IPS-20b (cell line): Measurements from ENCODE around the gene DCUN1D3.

Source experiments
- H3K27ac ChIP-seq: one replicate; pipeline ENCODE4 v1.5.1; 2013; ENCODE audit warnings: low read length
- H3K27me3 ChIP-seq: 2 replicates; pipeline ENCODE4 v1.6.1; 2013; ENCODE audit warnings: mild to moderate bottlenecking, low read length, inconsistent platforms; ENCODE audit not compliant: insufficient read depth
- H3K36me3 ChIP-seq: 2 replicates; pipeline ENCODE4 v1.6.1; 2013; ENCODE audit warnings: low read depth, mild to moderate bottlenecking, inconsistent platforms, low read length, moderate library complexity; ENCODE audit not compliant: insufficient read depth
- H3K4me1 ChIP-seq: 2 replicates; pipeline ENCODE4 v1.6.1; 2013; ENCODE audit warnings: mild to moderate bottlenecking, control low read depth, inconsistent platforms, low read length, moderate library complexity; ENCODE audit not compliant: insufficient read depth
- H3K4me3 ChIP-seq: 2 replicates; pipeline ENCODE4 v1.5.1; 2013; ENCODE audit warnings: mild to moderate bottlenecking, low read length, inconsistent platforms
- H3K9ac ChIP-seq: 2 replicates; pipeline ENCODE4 v1.6.1; 2013; ENCODE audit warnings: low read depth, mild to moderate bottlenecking, inconsistent platforms, low read length, moderate library complexity
- H3K9me3 ChIP-seq: 2 replicates; pipeline ENCODE4 v1.6.1; 2013; ENCODE audit warnings: mild to moderate bottlenecking, low read depth, low read length, inconsistent platforms; ENCODE audit not compliant: insufficient read depth

Gene DCUN1D3

DNA sequence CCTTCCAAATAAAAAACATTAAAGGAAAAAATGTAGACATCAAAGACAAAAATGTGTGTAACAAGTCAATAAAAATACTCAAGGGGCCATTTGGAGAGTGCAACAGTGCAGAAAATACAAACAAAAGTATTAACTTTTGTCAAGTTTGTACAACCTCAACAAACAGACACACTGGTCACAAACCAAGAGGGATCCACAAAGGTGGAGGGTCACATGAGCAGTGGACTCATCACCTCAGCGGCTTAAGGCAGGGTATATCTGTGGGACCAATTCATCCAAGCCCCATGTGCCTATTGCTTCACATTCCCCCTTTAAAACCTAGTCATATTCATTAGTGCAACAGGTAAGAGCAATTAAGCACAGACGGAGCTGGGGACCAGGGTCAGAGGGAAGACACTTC lies 45.2 kb downstream of the DCUN1D3 start:
- Histone ChIP-seq H3K9ac (no peak overlapping the region), H3K27me3 (no peaks in the 10 kb centered on the region), H3K4me1 (peaks cover 11% of the 10 kb centered on the region; the same call in 1 of the 2 replicates), H3K27ac (no peak overlapping the region), H3K9me3 (no peaks in the 10 kb centered on the region), H3K36me3 (peaks cover 5% of the 10 kb centered on the region; the same call in 1 of the 2 replicates), H3K4me3 (no peak overlapping the region)

DNA sequence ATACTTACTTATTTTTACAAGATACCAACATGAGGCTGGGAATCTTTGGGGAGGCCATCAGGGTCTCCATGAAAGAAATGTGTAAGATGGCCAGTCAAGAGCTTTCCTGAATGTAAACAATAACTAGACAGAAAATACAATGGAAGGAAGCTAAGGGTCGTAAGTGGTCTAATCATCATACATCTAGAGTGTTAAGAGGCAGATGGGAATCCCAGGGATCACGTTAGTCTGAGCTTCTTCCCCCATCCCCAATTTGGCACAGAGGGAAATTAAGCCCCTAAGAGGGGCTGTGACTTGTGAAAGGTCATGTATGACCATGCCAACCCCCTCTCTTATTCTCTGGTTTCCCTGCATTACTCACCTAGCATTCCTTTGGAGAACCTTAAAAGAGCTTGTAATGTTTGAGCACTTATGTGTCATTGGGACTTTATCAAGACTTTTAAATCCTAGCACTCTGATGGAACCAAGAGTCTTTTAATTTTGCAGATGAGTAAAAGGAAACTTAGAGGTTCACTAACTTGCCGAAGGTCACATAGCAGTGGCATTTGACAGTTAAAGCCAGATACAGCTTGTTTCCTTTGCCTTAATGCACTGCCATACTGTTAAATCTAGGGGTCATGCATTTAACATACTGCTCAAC lies 46.1 kb downstream of the DCUN1D3 start:
- Histone ChIP-seq H3K4me1 (peaks cover 3% of the 10 kb centered on the region; the same call in 1 of the 2 replicates), H3K9ac (no peak overlapping the region), H3K27ac (no peak overlapping the region), H3K36me3 (no peaks in the 10 kb centered on the region), H3K4me3 (no peak overlapping the region), H3K9me3 (no peaks in the 10 kb centered on the region), H3K27me3 (no peaks in the 10 kb centered on the region)

DNA sequence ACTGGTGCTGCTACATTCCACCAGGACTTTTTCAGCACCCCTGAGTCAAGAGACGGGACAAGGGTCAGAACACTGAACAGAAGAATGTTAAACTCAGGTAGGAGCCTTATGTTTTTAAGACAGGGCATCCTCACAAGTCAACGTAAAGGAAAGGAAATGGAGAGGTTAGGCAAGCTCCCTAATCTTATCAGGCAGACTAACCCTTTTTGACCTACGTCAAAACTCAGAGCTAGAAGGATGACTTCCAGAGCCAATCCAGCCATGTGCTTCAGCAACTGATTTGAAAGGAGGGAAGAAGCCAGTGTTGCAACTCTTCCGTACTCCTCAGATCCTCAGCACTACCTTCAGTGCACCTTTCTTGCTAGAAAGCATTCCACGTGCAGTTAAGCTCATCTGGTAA lies 47.0 kb downstream of the DCUN1D3 start:
- no peaks in the 10 kb centered on the region for H3K4me1 ChIP-seq
- H3K27me3 ChIP-seq, result no peaks in the 10 kb centered on the region
- no peak overlapping the region for H3K27ac ChIP-seq
- H3K9me3 ChIP-seq, result no peaks in the 10 kb centered on the region
- H3K4me3 ChIP-seq, result no peak overlapping the region
- no peak overlapping the region for H3K9ac ChIP-seq
- H3K36me3 ChIP-seq, result no peaks in the 10 kb centered on the region

DNA sequence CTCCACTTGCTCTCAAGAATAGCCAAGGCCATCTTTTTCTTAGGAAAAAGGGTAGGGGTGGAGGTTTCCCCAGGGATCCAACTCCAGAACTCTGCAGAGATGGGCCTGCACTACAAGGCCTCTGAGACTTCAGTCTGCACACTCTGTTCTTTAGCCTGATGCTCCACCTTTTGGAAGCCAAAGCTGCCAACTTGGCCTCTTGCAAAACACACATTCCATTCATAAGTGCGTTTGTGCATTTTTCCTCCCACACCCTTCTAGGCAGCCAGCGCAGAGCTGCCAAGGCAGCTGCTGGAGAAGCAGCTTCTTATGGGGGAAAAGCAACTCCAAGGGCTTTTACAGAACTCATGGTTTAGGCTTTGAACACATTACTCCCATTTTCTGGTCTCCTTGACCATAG lies 48.6 kb downstream of the DCUN1D3 start:
- Histone ChIP-seq H3K4me1 (no peaks in the 10 kb centered on the region), H3K4me3 (no peak overlapping the region), H3K36me3 (peaks cover 3% of the 10 kb centered on the region; the same call in 1 of the 2 replicates), H3K9ac (no peak overlapping the region), H3K9me3 (no peaks in the 10 kb centered on the region), H3K27me3 (no peaks in the 10 kb centered on the region), H3K27ac (no peak overlapping the region)

DNA sequence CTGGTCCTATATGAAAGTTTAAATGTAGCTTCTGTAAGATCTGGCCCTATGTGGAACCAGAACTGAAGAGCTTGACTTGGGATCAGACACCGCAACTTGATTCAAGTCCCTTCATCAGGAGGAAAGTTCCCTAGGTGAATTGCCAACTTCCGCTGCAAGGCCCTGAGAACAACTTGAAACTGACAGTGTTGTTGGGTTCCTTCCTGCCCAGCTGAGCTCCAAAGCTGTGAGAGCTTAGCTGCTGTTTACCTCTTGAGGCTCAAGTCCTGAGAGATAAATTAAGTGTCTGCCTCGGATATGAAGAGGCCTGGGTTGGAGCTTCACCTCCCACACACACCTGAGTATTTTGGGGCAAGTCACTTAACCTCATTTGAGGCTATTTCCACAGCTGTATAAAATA lies 49.2 kb downstream of the DCUN1D3 start:
- Histone ChIP-seq H3K4me1 (no peaks in the 10 kb centered on the region), H3K4me3 (no peak overlapping the region), H3K27me3 (no peaks in the 10 kb centered on the region), H3K9me3 (no peaks in the 10 kb centered on the region), H3K36me3 (peaks cover 9% of the 10 kb centered on the region; the same call in 1 of the 2 replicates), H3K27ac (no peak overlapping the region), H3K9ac (no peak overlapping the region)

DNA sequence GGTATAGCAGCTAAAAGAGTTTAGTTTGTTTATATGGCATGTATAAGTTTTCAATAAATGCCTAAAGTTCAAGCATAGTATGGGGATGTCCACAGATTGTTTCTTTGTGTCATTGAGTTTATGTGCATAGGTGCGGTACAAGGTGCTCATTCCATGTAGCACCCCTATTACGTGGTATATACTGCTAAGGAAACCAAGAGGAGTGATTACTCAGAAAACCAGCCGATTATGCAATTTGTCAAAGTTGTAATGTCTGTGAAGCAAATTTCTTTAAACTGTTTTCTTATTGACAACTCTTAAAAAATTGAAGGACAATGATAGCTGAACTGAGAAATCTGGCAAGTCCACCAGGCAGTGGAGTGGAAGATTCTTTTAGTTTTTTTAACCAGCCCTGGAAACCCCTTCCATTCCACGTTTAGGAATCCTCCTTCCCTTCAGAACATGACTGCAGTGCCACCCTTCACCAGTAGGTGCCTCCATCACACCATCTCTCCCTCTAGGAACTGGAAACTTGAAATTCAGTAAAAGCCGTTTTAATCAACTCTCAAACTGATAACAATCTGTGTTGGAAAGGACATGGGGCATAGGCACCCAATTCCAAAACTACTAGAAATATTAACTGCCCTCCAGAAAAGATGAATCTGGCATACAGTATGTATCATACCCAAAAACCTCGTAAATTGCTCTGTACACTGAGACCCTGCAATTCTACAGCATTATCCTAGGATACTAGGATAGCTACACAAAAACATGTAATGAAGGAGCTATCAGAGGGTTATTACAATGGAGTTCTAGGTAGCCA lies 50.4 kb downstream of the DCUN1D3 start:
- Histone ChIP-seq H3K36me3 (peaks cover 16% of the 10 kb centered on the region), H3K9me3 (no peaks in the 10 kb centered on the region), H3K27me3 (no peaks in the 10 kb centered on the region), H3K4me3 (no peak overlapping the region), H3K9ac (no peak overlapping the region), H3K4me1 (no peaks in the 10 kb centered on the region), H3K27ac (no peak overlapping the region)

DNA sequence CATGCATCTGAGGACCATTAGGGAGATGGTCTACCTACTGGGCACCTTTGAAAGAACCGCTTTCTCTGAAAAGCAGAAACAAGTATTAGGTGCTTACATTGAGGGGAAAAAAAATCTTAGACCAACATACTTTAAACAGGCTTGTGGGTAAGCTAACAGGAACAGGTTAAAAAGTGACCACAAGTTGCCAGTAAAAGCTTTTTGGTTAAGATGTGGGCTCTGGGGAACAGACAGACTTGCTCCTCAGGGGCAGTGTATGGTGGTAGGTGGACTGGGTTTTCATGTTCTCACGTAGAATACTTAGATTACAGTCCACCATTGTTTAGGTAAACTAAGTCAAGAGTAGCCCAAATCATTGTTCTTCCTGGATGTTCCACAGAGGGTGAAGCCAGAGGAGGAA lies 52.6 kb downstream of the DCUN1D3 start:
- Histone ChIP-seq H3K4me3 (no peak overlapping the region), H3K9ac (no peak overlapping the region), H3K36me3 (peaks cover 20% of the 10 kb centered on the region), H3K4me1 (no peaks in the 10 kb centered on the region), H3K9me3 (no peaks in the 10 kb centered on the region), H3K27ac (no peak overlapping the region), H3K27me3 (no peaks in the 10 kb centered on the region)

DNA sequence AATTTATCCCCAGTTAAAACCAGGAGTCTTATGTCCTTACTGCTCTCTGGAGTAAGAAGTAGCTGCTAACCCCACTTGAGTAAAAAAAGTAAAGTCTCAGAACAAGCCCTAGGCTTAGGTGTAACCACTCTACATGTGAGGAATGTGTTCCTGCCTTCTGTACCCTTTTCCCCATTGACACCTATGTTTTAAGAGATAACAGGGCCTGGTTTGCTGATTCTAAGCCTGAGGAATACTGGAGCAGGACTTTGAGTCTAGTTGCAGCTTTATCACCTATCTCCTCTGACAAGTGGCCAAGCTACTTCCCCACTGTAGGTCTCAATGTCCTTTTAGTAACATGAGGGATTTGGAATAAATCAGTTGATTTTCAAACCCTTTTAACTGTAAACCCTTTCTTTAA lies 53.6 kb downstream of the DCUN1D3 start:
- Histone ChIP-seq H3K9me3 (no peaks in the 10 kb centered on the region), H3K27ac (no peak overlapping the region), H3K9ac (no peak overlapping the region), H3K4me3 (no peak overlapping the region), H3K36me3 (peaks cover 20% of the 10 kb centered on the region), H3K4me1 (no peaks in the 10 kb centered on the region), H3K27me3 (no peaks in the 10 kb centered on the region)

DNA sequence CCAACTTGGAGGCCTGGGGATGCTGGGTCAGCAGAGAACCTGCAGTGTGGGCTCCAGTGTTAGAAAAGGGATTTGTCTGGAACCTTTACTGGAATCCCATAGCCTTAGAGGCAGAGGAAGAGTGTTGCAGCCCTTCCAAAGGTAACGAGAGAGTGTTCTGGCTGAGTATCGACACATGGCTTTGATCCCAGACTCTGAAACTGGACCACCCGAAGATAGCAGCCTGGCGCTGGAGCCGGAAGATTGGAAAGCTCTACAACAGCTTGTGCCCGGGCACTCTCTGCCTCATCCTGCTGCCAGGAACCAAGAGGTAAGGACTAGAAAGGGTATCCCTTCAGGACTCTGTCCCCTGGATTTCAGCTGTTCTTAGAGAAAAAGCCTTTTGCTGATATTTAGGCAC lies 54.1 kb downstream of the DCUN1D3 start:
- peaks cover 21% of the 10 kb centered on the region for H3K36me3 ChIP-seq
- no peak overlapping the region for H3K27ac ChIP-seq
- H3K4me1 ChIP-seq, result no peaks in the 10 kb centered on the region
- H3K9ac ChIP-seq, result no peak overlapping the region
- no peaks in the 10 kb centered on the region for H3K27me3 ChIP-seq
- H3K4me3 ChIP-seq, result no peak overlapping the region
- H3K9me3 ChIP-seq, result no peaks in the 10 kb centered on the region

DNA sequence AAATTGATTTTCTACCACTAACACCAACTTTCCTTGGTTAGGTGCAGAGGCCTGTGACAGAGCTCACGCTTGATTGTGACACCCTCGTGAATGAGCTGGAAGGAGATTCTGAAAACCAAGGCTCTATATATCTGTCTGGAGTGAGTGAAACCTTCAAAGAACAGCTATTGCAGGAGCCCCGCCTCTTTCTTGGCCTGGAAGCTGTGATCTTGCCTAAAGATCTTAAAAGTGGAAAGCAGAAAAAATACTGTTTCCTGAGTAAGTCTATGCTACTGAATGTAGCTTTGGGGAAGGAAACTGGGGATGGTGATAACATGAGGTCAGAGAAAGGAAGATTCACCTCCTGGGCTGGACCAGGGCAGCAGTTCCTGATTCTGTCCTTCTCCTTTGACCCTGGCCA lies 55.6 kb downstream of the DCUN1D3 start:
- no peak overlapping the region for H3K27ac ChIP-seq
- peaks cover 34% of the 10 kb centered on the region for H3K36me3 ChIP-seq
- no peaks in the 10 kb centered on the region for H3K9me3 ChIP-seq
- H3K27me3 ChIP-seq, result no peaks in the 10 kb centered on the region
- no peaks in the 10 kb centered on the region for H3K4me1 ChIP-seq
- no peak overlapping the region for H3K4me3 ChIP-seq
- H3K9ac ChIP-seq, result no peak overlapping the region

DNA sequence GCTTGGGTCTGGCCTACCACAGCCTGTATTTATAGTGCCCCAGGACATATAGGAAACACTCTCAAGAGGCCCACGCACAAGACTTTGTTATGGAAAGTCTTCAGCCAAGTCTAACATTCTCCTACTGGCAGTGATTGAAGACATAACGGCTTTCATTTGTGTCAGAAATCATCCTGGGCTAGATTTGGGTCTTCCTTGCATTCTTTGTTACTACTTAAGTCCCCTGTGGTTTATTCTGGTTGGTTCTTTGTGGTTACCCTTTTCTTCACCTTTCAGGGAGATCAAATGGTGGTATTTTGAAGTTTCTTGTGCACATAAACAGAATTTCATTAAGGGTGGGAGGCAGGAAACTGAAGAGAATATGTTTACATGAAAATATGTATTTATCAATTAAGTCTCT lies 56.1 kb downstream of the DCUN1D3 start:
- H3K9me3 ChIP-seq, result no peaks in the 10 kb centered on the region
- H3K4me3 ChIP-seq, result no peak overlapping the region
- no peaks in the 10 kb centered on the region for H3K27me3 ChIP-seq
- no peak overlapping the region for H3K27ac ChIP-seq
- H3K9ac ChIP-seq, result no peak overlapping the region
- H3K4me1 ChIP-seq, result no peaks in the 10 kb centered on the region
- peaks cover 34% of the 10 kb centered on the region for H3K36me3 ChIP-seq

DNA sequence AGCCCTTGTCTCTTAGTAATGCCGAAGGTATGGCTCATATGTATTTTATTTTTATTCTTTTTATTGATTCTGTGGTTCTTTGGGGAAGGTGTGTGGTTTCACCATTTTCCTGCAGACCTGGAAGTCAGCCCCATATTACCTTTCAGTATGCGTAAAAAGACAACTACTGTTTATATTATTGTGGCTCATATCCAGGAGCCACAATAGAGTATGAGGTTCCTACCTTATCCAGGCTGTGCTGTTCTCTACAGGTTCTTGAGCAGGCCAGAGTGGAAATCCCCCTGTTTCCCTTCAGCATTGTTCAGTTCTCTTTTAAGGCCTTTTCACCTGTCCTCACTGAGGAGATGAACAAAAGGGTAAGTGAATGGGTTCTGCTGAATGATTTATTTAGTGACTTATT lies 60.7 kb downstream of the DCUN1D3 start:
- Histone ChIP-seq H3K4me1 (no peaks in the 10 kb centered on the region), H3K9me3 (peaks cover 10% of the 10 kb centered on the region; the same call in 1 of the 2 replicates), H3K27me3 (no peaks in the 10 kb centered on the region), H3K36me3 (peaks cover 28% of the 10 kb centered on the region), H3K9ac (no peak overlapping the region), H3K4me3 (no peak overlapping the region), H3K27ac (no peak overlapping the region)
